Measurements from ENCODE around the gene GPX3. TPM values are rescaled to one million over a fixed set of nuclear protein-coding genes. Genes with fewer than 3 reads are reported as not detected.
A peak's percentile ranks its signal among the peaks of the same experiment; 100 is the strongest.

The GPX3 gene
- total and polyA plus RNA-seq, 8 donors: 70.5 to 828 (median 302) TPM

DNA sequence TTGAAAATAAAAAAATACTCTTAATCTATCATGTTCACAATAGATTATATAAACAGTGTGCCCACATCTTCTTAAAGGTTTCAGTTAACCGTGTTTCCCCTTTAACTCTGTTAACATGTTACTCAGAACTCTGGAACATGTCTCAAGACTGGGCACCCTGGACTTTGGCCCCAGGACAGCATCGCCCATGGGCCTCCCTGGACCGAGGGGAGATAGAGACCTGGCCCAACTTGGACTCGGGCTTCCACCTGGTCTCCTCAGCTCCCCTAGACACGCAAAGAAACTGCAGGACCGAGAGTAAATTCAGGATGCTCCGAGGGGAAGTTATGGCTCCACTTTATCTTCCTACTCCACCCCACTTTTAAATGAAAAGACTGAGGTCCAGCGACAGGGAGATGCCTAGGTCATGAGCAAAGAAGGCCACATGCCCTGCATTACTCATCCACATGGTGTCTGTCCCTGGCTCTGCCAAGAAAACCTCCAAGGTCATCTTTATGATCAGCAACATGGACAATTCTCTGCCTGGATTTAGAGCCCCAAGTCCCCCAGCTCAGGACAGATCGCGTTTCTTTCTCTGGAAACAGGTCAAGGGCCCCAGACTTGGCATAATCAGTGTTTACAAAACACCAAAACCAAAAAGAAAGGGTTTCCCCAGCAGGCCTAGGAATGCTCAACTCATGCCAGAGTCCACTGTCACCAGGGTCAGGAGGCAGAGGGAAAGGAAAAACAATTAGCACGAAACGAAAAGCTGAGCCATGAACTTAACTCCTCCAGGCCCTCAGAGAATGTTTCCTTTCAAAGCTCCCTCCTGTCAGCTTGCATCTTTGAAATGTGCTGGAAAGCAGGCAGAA is 17.4 kb downstream of the GPX3 start:
- H3K4me1 ChIP-seq: peaks cover 13 to 39% (median 16%) of the 10 kb centered on the region in 4 donors
- TF ChIP-seq POLR2AphosphoS5 (IDR thresholded peaks at IDR 0.05) (peak; percentile 49 to 72 (median 59)), POLR2A (IDR thresholded peaks at IDR 0.05) (no peak), EP300 (IDR thresholded peaks at IDR 0.05) (no peak)
- TF ChIP-seq, protein P1, sequence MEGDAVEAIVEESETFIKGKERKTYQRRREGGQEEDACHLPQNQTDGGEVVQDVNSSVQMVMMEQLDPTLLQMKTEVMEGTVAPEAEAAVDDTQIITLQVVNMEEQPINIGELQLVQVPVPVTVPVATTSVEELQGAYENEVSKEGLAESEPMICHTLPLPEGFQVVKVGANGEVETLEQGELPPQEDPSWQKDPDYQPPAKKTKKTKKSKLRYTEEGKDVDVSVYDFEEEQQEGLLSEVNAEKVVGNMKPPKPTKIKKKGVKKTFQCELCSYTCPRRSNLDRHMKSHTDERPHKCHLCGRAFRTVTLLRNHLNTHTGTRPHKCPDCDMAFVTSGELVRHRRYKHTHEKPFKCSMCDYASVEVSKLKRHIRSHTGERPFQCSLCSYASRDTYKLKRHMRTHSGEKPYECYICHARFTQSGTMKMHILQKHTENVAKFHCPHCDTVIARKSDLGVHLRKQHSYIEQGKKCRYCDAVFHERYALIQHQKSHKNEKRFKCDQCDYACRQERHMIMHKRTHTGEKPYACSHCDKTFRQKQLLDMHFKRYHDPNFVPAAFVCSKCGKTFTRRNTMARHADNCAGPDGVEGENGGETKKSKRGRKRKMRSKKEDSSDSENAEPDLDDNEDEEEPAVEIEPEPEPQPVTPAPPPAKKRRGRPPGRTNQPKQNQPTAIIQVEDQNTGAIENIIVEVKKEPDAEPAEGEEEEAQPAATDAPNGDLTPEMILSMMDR (IDR thresholded peaks at IDR 0.05): no peak
- no peaks in the 10 kb centered on the region for H3K27me3 ChIP-seq
- DNase-seq: peak in 1 of 2 donors; percentile 69
- no peak overlapping the region for H3K4me3 ChIP-seq
- peaks cover 72 to 100% (median 98%) of the 10 kb centered on the region in 4 donors for H3K36me3 ChIP-seq
- peak overlapping the region; percentile 34 to 76 (median 73) for H3K27ac ChIP-seq
- 57 to 72% (median 62%) methylated on average over 12 of the region's 12 CpGs for WGBS, 5 donors
- intact Hi-C loops (cut with DNase I; ENCODE audit: low total_unique reads): no loop called here
- no peaks in the 10 kb centered on the region for H3K9me3 ChIP-seq

DNA sequence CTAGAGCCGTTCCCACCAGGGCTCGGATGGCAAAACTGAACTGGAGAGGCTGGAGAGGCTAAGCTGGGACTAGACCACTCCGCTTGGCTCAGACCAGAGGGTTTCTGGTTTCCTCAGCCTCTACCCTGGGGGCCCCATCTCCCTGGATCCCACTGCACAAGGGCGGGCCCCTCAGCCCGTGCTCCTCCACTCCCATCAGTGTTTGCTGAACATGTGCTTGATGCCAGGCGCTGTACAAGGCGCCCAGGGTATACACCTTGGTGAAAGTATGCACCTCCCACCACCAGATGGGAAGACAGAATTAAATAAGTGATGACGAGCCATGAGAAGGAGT is 18.0 kb downstream of the GPX3 start:
- TF ChIP-seq, protein P1 (IDR thresholded peaks at IDR 0.05): no peak
- TF ChIP-seq EP300 (IDR thresholded peaks at IDR 0.05) (no peak), POLR2AphosphoS5 (IDR thresholded peaks at IDR 0.05) (no peak), POLR2A (IDR thresholded peaks at IDR 0.05) (no peak)
- 76 to 86% (median 81%) methylated on average over 8 of the region's 8 CpGs for WGBS, 5 donors

DNA sequence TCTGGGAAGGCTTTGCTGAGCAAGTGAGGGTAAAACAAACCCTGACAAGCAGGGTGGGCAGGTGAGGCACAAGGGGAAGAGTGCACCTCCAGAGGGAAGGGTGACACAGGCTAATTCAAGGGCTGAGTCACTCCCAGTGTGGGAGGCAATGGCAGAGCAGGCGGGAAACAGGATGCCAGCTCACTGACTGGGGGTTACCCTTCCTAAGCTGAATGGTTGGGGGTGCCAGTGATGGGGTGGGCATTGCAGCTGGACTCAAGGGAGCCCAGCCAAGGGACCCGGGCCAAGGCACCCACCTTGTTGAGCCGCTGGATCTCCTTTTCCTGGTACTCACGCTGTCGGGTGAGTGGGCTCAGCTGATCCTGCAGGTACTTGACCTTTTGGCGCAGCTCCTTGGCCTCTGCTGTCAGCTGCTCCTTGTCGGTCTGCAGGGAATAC is 18.4 kb downstream of the GPX3 start:
- WGBS, 5 donors: 79 to 92% (median 88%) methylated on average over 6 to 7 of the region's 7 CpGs
- no peak for DNase-seq
- H3K4me1 ChIP-seq: peaks cover 13 to 39% (median 16%) of the 10 kb centered on the region in 4 donors
- peaks cover 68 to 100% (median 99%) of the 10 kb centered on the region in 4 donors for H3K36me3 ChIP-seq
- no peaks in the 10 kb centered on the region for H3K27me3 ChIP-seq
- H3K4me3 ChIP-seq: no peak overlapping the region
- peak overlapping the region in 4 of 5 donors; percentile 57 to 76 (median 74) for H3K27ac ChIP-seq
- H3K9me3 ChIP-seq: no peaks in the 10 kb centered on the region
- TF ChIP-seq, protein P1 (IDR thresholded peaks at IDR 0.05): no peak
- TF ChIP-seq POLR2AphosphoS5 (IDR thresholded peaks at IDR 0.05) (no peak), POLR2A (IDR thresholded peaks at IDR 0.05) (no peak), EP300 (IDR thresholded peaks at IDR 0.05) (no peak)
- intact Hi-C loops (cut with DNase I; ENCODE audit: low total_unique reads): no loop called here

More for the DNA sequence above, 18.0 kb downstream of the GPX3 start:
- intact Hi-C loops (cut with DNase I; ENCODE audit: low total_unique reads): no loop called here
- peaks cover 13 to 39% (median 16%) of the 10 kb centered on the region in 4 donors for H3K4me1 ChIP-seq
- peak overlapping the region; percentile 34 to 76 (median 73) for H3K27ac ChIP-seq
- H3K4me3 ChIP-seq: no peak overlapping the region
- peaks cover 70 to 100% (median 99%) of the 10 kb centered on the region in 4 donors for H3K36me3 ChIP-seq
- no peaks in the 10 kb centered on the region for H3K27me3 ChIP-seq
- H3K9me3 ChIP-seq: no peaks in the 10 kb centered on the region
- DNase-seq: no peak

DNA sequence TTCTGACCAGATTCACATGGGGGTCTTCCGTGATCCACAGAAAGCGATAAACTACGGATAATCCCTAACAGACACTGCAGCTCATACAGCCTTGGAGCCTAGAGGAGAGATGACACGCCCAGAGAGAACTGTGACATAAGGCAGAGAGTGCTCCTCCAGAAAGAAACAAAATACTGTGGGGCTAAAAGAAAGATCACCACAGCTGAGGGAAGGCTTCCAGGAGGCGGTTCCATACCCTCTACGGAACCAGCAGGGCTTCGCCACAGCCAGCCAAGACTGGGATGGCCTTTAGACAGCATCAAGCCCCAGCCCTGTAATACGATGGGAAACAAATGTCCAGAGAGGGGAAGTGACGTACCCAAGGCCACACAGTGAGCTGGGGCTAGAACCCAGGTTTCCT is 19.3 kb downstream of the GPX3 start:
- no peaks in the 10 kb centered on the region for H3K9me3 ChIP-seq
- peak overlapping the region in 4 of 5 donors; percentile 5 to 76 (median 56) for H3K27ac ChIP-seq
- no peaks in the 10 kb centered on the region for H3K27me3 ChIP-seq
- intact Hi-C loops (cut with DNase I; ENCODE audit: low total_unique reads): no loop called here
- DNase-seq: no peak
- H3K4me3 ChIP-seq: no peak overlapping the region
- WGBS, 5 donors: 86 to 95% (median 92%) methylated on average over 9 of the region's 9 CpGs
- TF ChIP-seq, protein P1 (IDR thresholded peaks at IDR 0.05): no peak
- TF ChIP-seq POLR2AphosphoS5 (IDR thresholded peaks at IDR 0.05) (no peak), POLR2A (IDR thresholded peaks at IDR 0.05) (no peak), EP300 (IDR thresholded peaks at IDR 0.05) (no peak)
- H3K36me3 ChIP-seq: peaks cover 68 to 100% (median 99%) of the 10 kb centered on the region in 4 donors
- peaks cover 13 to 39% (median 16%) of the 10 kb centered on the region in 4 donors for H3K4me1 ChIP-seq

Data from stomach (tissue), 9 donors.